Central memory CD8-positive, alpha-beta T cell (primary cell): ENCODE measurements around the gene ACVRL1.
A peak's percentile ranks its signal among the peaks of the same experiment; 100 is the strongest.

Source experiments
- ATAC-seq: fragments of 150-1000 bp; cut with Tn5 transposase; replicated peaks from 2 replicates; pipeline ENCODE4 v1.10.0; 2022; ENCODE audit warnings: mild to moderate bottlenecking, moderate FRiP score, moderate number of reproducible peaks; ENCODE audit not compliant: poor library complexity, severe bottlenecking; ENCODE audit errors: extremely low read depth
- DNase-seq, 2 donors: peaks; one replicate each; pipeline ENCODE4 v3.0.0; 2021; ENCODE audit warnings: low spot score in 2 of 2
- H3K27ac Mint-ChIP-seq: one replicate; pipeline ENCODE4 v1.8.0; 2022; ENCODE audit warnings: low read depth, mild to moderate bottlenecking, moderate library complexity, mixed read lengths
- H3K27me3 Mint-ChIP-seq: one replicate; pipeline ENCODE4 v1.8.0; 2022; ENCODE audit warnings: mixed read lengths
- H3K36me3 Mint-ChIP-seq: one replicate; pipeline ENCODE4 v1.8.0; 2022; ENCODE audit warnings: mild to moderate bottlenecking, moderate library complexity, mixed read lengths; ENCODE audit not compliant: insufficient read depth
- H3K4me1 Mint-ChIP-seq: one replicate; pipeline ENCODE4 v1.8.0; 2022; ENCODE audit warnings: mixed read lengths
- H3K4me3 Mint-ChIP-seq: one replicate; pipeline ENCODE4 v1.8.0; 2022; ENCODE audit warnings: mild to moderate bottlenecking, moderate library complexity, mixed read lengths
- H3K9me3 Mint-ChIP-seq: one replicate; pipeline ENCODE4 v1.8.0; 2022; ENCODE audit warnings: mixed read lengths

Gene ACVRL1

GRCh38 chr12:51868821-51869495 is 38.3 kb upstream of the ACVRL1 start:
- ATAC-seq, result no peak
- Mint-ChIP-seq H3K4me3 (no peak overlapping the region), H3K4me1 (peaks cover 7% of the 10 kb centered on the region), H3K36me3 (peaks cover 3% of the 10 kb centered on the region), H3K27ac (no peak overlapping the region), H3K27me3 (peaks cover 75% of the 10 kb centered on the region), H3K9me3 (no peaks in the 10 kb centered on the region)
- no peak for DNase-seq

DNA sequence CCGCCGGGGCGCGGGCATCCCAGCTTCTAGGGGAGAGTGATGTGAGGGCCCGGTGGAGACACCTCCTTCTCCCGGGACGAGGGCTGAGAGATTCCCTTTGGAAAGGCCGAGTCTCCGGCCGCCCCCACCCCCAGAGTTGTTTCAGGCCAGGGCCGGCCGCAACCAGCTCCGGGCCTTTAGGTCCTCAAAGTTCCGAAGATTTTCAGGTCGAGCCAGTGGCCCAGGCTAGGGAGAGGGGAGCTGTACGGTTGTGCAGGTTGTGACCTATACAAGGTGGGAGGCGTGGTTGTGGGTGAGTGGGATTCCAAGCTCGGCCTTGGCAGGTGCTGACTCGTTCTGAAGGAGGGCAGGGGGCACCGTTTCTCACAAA is 37.8 kb upstream of the ACVRL1 start:
- DNase-seq (no peak), ATAC-seq (no peak)
- no peak overlapping the region for H3K4me3 Mint-ChIP-seq
- no peak overlapping the region for H3K27ac Mint-ChIP-seq
- peaks cover 3% of the 10 kb centered on the region for H3K36me3 Mint-ChIP-seq
- no peaks in the 10 kb centered on the region for H3K9me3 Mint-ChIP-seq
- H3K27me3 Mint-ChIP-seq, result peaks cover 72% of the 10 kb centered on the region
- H3K4me1 Mint-ChIP-seq, result peaks cover 7% of the 10 kb centered on the region

GRCh38 chr12:51869931-51870330 is 37.4 kb upstream of the ACVRL1 start:
- Mint-ChIP-seq H3K27ac (no peak overlapping the region), H3K9me3 (no peaks in the 10 kb centered on the region), H3K36me3 (peaks cover 3% of the 10 kb centered on the region), H3K4me3 (peak overlapping the region; percentile 19), H3K27me3 (peaks cover 68% of the 10 kb centered on the region), H3K4me1 (peaks cover 7% of the 10 kb centered on the region)
- ATAC-seq, result no peak
- DNase-seq, result no peak

GRCh38 chr12:51870504-51870903 is 36.8 kb upstream of the ACVRL1 start:
- Mint-ChIP-seq H3K27me3 (peaks cover 62% of the 10 kb centered on the region), H3K36me3 (peaks cover 3% of the 10 kb centered on the region), H3K4me3 (no peak overlapping the region), H3K27ac (no peak overlapping the region), H3K4me1 (peaks cover 7% of the 10 kb centered on the region), H3K9me3 (no peaks in the 10 kb centered on the region)
- DNase-seq (no peak), ATAC-seq (no peak)

DNA sequence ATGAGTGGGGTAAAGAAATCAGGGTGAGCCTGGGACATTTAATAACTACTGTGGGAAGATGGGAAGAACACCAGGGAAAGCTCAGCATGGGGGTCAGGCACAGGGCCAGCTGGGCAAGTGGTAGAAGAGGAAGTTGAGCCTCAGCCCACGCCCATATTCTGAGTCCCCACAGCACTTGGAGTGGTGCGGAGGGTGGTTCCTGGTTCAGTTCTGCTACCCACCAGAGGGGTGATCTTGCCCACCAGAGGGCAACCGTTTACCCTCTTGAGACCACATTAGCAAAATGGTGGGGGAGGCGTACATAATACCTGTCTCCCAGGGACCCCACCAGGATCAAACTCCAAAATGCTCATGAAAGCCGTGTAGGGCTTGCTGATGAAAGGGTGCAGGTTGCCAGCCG is 36.2 kb upstream of the ACVRL1 start:
- peaks cover 7% of the 10 kb centered on the region for H3K4me1 Mint-ChIP-seq
- no peak overlapping the region for H3K27ac Mint-ChIP-seq
- peaks cover 3% of the 10 kb centered on the region for H3K36me3 Mint-ChIP-seq
- H3K9me3 Mint-ChIP-seq, result no peaks in the 10 kb centered on the region
- no peak for DNase-seq
- peaks cover 56% of the 10 kb centered on the region for H3K27me3 Mint-ChIP-seq
- ATAC-seq, result no peak
- no peak overlapping the region for H3K4me3 Mint-ChIP-seq

- H3K4me3 Mint-ChIP-seq, result no peak overlapping the region
- H3K9me3 Mint-ChIP-seq, result no peaks in the 10 kb centered on the region
- peaks cover 3% of the 10 kb centered on the region for H3K36me3 Mint-ChIP-seq
- H3K27me3 Mint-ChIP-seq, result peaks cover 48% of the 10 kb centered on the region
- DNase-seq (no peak), ATAC-seq (no peak)
- no peak overlapping the region for H3K27ac Mint-ChIP-seq
- H3K4me1 Mint-ChIP-seq, result peaks cover 7% of the 10 kb centered on the region
These were observed 35.2 kb upstream of the ACVRL1 start for GRCh38 chr12:51871918-51872688.

GRCh38 chr12:51872689-51872981 is 34.7 kb upstream of the ACVRL1 start:
- peaks cover 43% of the 10 kb centered on the region for H3K27me3 Mint-ChIP-seq
- H3K4me1 Mint-ChIP-seq, result peaks cover 7% of the 10 kb centered on the region
- H3K27ac Mint-ChIP-seq, result no peak overlapping the region
- ATAC-seq (no peak), DNase-seq (no peak)
- peaks cover 3% of the 10 kb centered on the region for H3K36me3 Mint-ChIP-seq
- no peaks in the 10 kb centered on the region for H3K9me3 Mint-ChIP-seq
- H3K4me3 Mint-ChIP-seq, result no peak overlapping the region

DNA sequence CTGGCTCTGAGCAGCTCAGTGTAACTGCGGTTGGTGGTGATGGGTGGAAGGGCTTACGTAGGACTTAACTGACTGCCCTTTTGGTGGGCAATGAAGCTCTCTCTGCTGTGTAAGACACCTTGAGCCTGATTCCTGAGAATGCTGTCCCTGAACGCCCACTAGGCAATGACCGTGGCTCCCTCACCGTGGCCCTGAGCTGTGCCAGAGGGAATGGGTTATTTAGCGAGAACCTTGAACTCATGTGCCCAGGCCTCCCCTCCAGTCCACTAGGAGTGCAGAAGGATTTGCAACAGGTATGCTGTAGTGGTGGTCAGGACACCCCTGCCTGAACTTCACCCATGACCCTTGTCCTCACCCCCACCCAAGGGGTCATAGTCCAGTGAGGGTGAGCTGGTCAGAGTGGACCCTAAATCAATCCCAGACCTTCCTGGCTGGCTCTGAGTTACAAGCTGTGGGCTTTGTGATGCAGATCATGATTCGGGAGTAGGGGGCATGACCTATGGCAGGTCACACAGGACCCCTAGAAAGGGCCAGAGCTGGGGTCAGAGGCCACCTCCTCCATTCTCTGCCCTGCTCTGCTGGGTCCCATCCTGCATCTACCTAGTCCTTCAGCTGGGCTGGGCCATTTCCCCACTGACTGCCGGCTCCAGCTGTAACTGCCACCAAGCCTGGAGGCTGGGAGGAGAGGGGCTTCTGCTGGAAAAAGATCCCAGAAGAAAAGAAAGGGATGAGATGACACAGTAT is 33.9 kb upstream of the ACVRL1 start:
- DNase-seq (no peak), ATAC-seq (no peak)
- no peak overlapping the region for H3K4me3 Mint-ChIP-seq
- no peak overlapping the region for H3K27ac Mint-ChIP-seq
- no peaks in the 10 kb centered on the region for H3K9me3 Mint-ChIP-seq
- H3K36me3 Mint-ChIP-seq, result peaks cover 3% of the 10 kb centered on the region
- H3K4me1 Mint-ChIP-seq, result peaks cover 7% of the 10 kb centered on the region
- H3K27me3 Mint-ChIP-seq, result peaks cover 35% of the 10 kb centered on the region

- DNase-seq (no peak), ATAC-seq (no peak)
- Mint-ChIP-seq H3K9me3 (no peaks in the 10 kb centered on the region), H3K36me3 (peaks cover under 1% of the 10 kb centered on the region), H3K27me3 (peaks cover 31% of the 10 kb centered on the region), H3K4me3 (no peak overlapping the region), H3K27ac (no peak overlapping the region), H3K4me1 (peaks cover 7% of the 10 kb centered on the region)
These were observed 33.3 kb upstream of the ACVRL1 start for GRCh38 chr12:51874000-51874399.

- Mint-ChIP-seq H3K27me3 (peaks cover 31% of the 10 kb centered on the region), H3K27ac (no peak overlapping the region), H3K9me3 (no peaks in the 10 kb centered on the region), H3K4me1 (peaks cover 7% of the 10 kb centered on the region), H3K4me3 (no peak overlapping the region), H3K36me3 (no peaks in the 10 kb centered on the region)
- no peak for ATAC-seq
- DNase-seq, result no peak
These were observed 32.8 kb upstream of the ACVRL1 start for GRCh38 chr12:51874486-51874885.

DNA sequence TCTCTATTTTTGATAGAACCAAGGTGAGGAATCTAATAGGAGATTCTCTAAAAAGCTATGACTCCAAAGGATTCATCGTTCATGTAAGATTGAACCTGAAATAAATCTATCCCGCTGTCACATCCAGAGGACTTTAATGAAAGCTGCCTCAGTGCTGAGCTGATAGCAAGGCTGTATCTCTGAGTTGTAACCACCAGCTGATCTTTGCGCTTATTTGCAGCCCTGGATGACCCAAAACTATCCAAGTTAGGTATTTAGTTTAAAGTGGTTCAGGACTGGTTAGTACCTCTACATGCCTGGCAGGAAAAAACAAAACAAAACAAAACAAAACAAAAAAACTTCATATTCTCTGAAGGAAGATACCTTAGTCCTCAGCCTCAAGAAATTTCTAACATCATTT is 28.2 kb upstream of the ACVRL1 start:
- Mint-ChIP-seq H3K27me3 (peaks cover 10% of the 10 kb centered on the region), H3K4me1 (no peaks in the 10 kb centered on the region), H3K9me3 (no peaks in the 10 kb centered on the region), H3K4me3 (no peak overlapping the region), H3K27ac (no peak overlapping the region), H3K36me3 (no peaks in the 10 kb centered on the region)
- no peak for DNase-seq
- no peak for ATAC-seq

DNA sequence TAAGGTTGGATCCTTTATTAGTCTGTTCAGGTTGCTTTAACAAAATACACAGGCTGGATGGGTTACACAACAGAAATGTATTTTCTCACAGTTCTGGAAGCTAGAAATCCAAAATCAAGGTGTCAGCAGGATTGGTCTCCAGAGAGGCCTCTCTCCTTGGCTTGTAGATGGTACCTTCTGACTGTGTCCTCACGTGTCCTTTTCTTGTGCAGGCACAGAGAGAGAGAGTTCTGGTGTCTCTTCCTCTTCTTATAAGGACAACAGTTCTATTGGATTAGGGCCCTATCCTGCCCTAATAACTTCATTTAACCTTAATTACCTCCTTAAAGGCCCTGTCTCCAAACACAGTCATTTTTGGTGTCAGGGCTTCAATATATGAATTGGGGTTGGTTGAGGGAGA is 24.0 kb upstream of the ACVRL1 start:
- Mint-ChIP-seq H3K36me3 (peaks cover 2% of the 10 kb centered on the region), H3K9me3 (no peaks in the 10 kb centered on the region), H3K4me3 (no peak overlapping the region), H3K27me3 (peaks cover 13% of the 10 kb centered on the region), H3K27ac (no peak overlapping the region), H3K4me1 (peaks cover 10% of the 10 kb centered on the region)
- DNase-seq (no peak), ATAC-seq (no peak)
